ENCODE results near the gene NOP16.

NOP16 gene

DNA sequence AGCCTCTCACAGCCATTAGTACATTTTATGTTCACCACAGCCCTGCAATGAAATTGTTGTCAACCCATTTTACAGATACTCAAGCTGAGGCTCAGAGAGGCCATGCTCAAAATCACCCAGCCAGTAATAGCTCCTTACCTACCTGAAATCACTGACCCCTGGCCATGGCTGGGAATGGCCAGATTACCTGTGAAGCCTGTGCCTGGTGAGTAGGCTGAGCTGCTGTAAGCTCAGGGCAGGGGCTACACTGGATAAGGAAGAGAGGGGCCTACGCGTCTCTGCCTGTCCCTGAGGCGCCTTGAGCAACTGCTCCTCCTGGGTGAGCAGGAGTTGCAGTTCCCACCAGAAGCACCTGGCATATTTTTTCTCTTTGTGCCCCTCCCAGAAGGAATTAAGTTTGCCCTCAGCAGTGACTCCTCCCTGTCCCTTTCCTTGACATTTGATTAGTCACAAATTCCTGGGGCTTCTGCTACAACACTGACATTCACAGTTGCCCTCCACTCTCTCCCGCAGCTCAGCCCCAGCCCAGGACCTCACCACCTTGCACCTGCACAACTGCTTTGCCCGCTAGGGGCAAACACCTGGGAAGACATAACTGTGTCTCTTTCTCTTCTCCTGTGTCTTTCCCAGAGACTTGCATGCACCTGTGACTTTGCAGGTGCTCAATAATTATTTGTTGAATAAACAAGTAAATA is 22.2 kb upstream of the NOP16 start:
- Histone ChIP-seq H3K27ac (ENCODE audit: extremely low read depth, low read depth, low read length) (no peak overlapping the region), H3K4me3 (ENCODE audit: low read depth, low read length) (no peak overlapping the region), H3K36me3 (ENCODE audit: control insufficient read depth in 2 of 2, insufficient read depth in 1 of 2, low read length in 2 of 2) (peaks cover 8 to 42% of the 10 kb centered on the region in 2 experiments; a peak in 2 of 3 replicates), H3K4me1 (ENCODE audit: control insufficient read depth, insufficient read depth, low read length) (no peaks in the 10 kb centered on the region), H3K9me3 (ENCODE audit: control insufficient read depth, insufficient read depth, low read depth, low read length) (no peaks in the 10 kb centered on the region)
- CTCF ChIA-PET: interaction anchor here (0.7 to 1.0 kb wide), 2 partner anchors 37 to 41 kb away, joined by 3 read pairs; no protein-coding TSS in a partner anchor
- TF ChIP-seq HOXC10 (CRISPR knock-in tag; IDR thresholded peaks at IDR 0.05) (no peak), ZNF701 (tag by site-specific recombination; IDR thresholded peaks at IDR 0.05) (no peak), ZNF658 (tag by site-specific recombination; IDR thresholded peaks at IDR 0.05) (no peak), ZNF239 (tag by site-specific recombination; IDR thresholded peaks at IDR 0.05) (no peak), KLF7 (tag by site-specific recombination; IDR thresholded peaks at IDR 0.05; ENCODE audit: borderline replicate concordance) (no peak), ZXDB (tag by site-specific recombination; IDR thresholded peaks at IDR 0.05) (no peak), ZNF391 (tag by site-specific recombination; IDR thresholded peaks at IDR 0.05; ENCODE audit: borderline replicate concordance, low read depth) (no peak), ZNF416 (tag by site-specific recombination; IDR thresholded peaks at IDR 0.05) (no peak), ZNF596 (tag by site-specific recombination; IDR thresholded peaks at IDR 0.05) (no peak), ZNF354C (tag by site-specific recombination; IDR thresholded peaks at IDR 0.05; ENCODE audit: borderline replicate concordance, low read depth) (no peak), ZNF747 (tag by site-specific recombination; IDR thresholded peaks at IDR 0.05) (no peak), ZFP41 (tag by site-specific recombination; IDR thresholded peaks at IDR 0.05; ENCODE audit: borderline replicate concordance) (no peak), ZFP69B (tag by site-specific recombination; IDR thresholded peaks at IDR 0.05) (no peak)
- TF ChIP-seq, protein P1, sequence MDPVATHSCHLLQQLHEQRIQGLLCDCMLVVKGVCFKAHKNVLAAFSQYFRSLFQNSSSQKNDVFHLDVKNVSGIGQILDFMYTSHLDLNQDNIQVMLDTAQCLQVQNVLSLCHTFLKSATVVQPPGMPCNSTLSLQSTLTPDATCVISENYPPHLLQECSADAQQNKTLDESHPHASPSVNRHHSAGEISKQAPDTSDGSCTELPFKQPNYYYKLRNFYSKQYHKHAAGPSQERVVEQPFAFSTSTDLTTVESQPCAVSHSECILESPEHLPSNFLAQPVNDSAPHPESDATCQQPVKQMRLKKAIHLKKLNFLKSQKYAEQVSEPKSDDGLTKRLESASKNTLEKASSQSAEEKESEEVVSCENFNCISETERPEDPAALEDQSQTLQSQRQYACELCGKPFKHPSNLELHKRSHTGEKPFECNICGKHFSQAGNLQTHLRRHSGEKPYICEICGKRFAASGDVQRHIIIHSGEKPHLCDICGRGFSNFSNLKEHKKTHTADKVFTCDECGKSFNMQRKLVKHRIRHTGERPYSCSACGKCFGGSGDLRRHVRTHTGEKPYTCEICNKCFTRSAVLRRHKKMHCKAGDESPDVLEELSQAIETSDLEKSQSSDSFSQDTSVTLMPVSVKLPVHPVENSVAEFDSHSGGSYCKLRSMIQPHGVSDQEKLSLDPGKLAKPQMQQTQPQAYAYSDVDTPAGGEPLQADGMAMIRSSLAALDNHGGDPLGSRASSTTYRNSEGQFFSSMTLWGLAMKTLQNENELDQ (tag by site-specific recombination; IDR thresholded peaks at IDR 0.05; ENCODE audit: low read depth): no peak
- TF ChIP-seq, protein P2, sequence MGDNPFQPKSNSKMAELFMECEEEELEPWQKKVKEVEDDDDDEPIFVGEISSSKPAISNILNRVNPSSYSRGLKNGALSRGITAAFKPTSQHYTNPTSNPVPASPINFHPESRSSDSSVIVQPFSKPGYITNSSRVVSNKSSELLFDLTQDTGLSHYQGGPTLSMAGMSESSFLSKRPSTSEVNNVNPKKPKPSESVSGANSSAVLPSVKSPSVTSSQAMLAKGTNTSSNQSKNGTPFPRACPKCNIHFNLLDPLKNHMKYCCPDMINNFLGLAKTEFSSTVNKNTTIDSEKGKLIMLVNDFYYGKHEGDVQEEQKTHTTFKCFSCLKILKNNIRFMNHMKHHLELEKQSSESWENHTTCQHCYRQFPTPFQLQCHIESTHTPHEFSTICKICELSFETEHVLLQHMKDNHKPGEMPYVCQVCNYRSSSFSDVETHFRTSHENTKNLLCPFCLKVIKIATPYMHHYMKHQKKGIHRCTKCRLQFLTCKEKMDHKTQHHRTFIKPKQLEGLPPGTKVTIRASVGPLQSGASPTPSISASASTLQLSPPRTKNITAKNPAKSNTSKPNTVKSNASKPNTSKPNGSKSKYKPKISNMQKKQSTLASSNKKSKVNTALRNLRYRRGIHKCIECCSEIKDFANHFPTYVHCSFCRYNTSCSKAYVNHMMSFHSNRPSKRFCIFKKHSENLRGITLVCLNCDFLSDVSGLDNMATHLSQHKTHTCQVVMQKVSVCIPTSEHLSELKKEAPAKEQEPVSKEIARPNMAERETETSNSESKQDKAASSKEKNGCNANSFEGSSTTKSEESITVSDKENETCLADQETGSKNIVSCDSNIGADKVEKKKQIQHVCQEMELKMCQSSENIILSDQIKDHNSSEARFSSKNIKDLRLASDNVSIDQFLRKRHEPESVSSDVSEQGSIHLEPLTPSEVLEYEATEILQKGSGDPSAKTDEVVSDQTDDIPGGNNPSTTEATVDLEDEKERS (tag by site-specific recombination; IDR thresholded peaks at IDR 0.05): no peak
- TF ChIP-seq, protein P3, sequence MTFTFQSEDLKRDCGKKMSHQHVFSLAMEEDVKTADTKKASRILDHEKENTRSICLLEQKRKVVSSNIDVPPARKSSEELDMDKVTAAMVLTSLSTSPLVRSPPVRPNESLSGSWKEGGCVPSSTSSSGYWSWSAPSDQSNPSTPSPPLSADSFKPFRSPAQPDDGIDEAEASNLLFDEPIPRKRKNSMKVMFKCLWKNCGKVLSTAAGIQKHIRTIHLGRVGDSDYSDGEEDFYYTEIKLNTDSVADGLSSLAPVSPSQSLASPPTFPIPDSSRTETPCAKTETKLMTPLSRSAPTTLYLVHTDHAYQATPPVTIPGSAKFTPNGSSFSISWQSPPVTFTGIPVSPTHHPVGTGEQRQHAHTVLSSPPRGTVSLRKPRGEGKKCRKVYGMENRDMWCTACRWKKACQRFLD (tag by site-specific recombination; IDR thresholded peaks at IDR 0.05): no peak
- TF ChIP-seq, protein P4, sequence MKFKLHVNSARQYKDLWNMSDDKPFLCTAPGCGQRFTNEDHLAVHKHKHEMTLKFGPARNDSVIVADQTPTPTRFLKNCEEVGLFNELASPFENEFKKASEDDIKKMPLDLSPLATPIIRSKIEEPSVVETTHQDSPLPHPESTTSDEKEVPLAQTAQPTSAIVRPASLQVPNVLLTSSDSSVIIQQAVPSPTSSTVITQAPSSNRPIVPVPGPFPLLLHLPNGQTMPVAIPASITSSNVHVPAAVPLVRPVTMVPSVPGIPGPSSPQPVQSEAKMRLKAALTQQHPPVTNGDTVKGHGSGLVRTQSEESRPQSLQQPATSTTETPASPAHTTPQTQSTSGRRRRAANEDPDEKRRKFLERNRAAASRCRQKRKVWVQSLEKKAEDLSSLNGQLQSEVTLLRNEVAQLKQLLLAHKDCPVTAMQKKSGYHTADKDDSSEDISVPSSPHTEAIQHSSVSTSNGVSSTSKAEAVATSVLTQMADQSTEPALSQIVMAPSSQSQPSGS (tag by site-specific recombination; IDR thresholded peaks at IDR 0.05; ENCODE audit: low read depth): no peak
- TF ChIP-seq, protein P5, sequence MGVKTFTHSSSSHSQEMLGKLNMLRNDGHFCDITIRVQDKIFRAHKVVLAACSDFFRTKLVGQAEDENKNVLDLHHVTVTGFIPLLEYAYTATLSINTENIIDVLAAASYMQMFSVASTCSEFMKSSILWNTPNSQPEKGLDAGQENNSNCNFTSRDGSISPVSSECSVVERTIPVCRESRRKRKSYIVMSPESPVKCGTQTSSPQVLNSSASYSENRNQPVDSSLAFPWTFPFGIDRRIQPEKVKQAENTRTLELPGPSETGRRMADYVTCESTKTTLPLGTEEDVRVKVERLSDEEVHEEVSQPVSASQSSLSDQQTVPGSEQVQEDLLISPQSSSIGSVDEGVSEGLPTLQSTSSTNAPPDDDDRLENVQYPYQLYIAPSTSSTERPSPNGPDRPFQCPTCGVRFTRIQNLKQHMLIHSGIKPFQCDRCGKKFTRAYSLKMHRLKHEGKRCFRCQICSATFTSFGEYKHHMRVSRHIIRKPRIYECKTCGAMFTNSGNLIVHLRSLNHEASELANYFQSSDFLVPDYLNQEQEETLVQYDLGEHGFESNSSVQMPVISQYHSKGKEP (tag by site-specific recombination; IDR thresholded peaks at IDR 0.05): no peak
- POLR2A ChIA-PET: no interaction called here

All from HEK293 (cell line).